Measurements from ENCODE around the gene RWDD4. TPM values are rescaled to one million over a fixed set of nuclear protein-coding genes. Genes with fewer than 3 reads are reported as not detected.
A peak's percentile ranks its signal among the peaks of the same experiment; 100 is the strongest.

RWDD4 gene
- total and polyA plus RNA-seq, 5 experiments from 2014 or later, result 12.9 to 19.1 (median 18.9) TPM

- peaks cover 2 to 23% (median 7%) of the 10 kb centered on the region in 5 donors for H3K27me3 Mint-ChIP-seq
- POLR2A ChIA-PET, result no interaction called here
- H3K4me3 Mint-ChIP-seq, result no peak overlapping the region
- H3K27ac Mint-ChIP-seq, result no peak overlapping the region
- no peaks in the 10 kb centered on the region for H3K4me1 Mint-ChIP-seq
- DNase-seq (no peak), ATAC-seq (no peak)
- H3K9me3 Mint-ChIP-seq, result no peaks in the 10 kb centered on the region
- H3K36me3 Mint-ChIP-seq, result no peaks in the 10 kb centered on the region
These were observed 47.7 kb downstream of the RWDD4 start for GRCh38 chr4:183611210-183611830.

DNA sequence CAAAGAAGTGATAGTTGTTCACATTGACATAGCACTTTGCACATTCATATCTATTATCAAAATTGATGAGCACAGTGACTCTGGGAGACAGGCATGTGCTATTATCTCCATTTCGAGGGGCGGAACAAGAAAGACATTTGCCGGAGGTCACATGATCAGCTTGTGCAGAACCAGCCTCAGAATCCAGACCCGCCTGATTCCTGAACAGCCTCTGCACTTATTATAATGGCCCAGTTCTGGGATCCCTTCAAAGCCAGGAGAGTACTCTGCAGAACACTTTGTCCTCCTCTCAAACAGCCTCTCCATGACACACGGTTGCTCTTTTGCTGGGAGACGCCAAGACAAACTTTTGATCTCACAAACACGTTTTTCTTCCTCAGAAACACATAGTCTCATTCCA, 48.4 kb downstream of the RWDD4 start:
- peaks cover 0 to 16% (median 5%) of the 10 kb centered on the region in 5 donors for H3K27me3 Mint-ChIP-seq
- ATAC-seq (no peak), DNase-seq (no peak)
- H3K4me3 Mint-ChIP-seq, result no peak overlapping the region
- no peaks in the 10 kb centered on the region for H3K36me3 Mint-ChIP-seq
- no peaks in the 10 kb centered on the region for H3K4me1 Mint-ChIP-seq
- POLR2A ChIA-PET, result no interaction called here
- H3K27ac Mint-ChIP-seq, result no peak overlapping the region
- H3K9me3 Mint-ChIP-seq, result no peaks in the 10 kb centered on the region

DNA sequence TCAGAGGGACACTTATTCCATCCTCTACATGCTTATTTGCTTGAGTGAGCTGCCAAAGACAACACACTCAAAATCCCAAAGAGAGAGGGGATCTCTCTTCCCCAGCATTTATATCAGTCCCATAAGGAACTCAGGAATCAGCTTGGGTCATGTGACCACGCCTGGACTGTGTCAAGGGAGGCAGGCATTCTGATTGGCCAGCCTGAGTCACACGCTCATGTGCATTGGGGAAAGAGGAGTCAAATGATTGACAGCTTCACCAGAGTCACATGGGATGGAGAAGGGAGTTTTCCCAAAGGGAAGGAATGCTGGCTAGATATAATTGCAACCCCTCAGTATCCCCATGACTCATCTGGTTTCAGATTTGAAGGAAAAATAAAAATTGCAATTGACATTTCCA, 49.0 kb downstream of the RWDD4 start:
- ATAC-seq (no peak), DNase-seq (no peak)
- H3K27ac Mint-ChIP-seq, result no peak overlapping the region
- H3K27me3 Mint-ChIP-seq, result peaks cover 0 to 15% (median 5%) of the 10 kb centered on the region in 5 donors
- H3K36me3 Mint-ChIP-seq, result no peaks in the 10 kb centered on the region
- H3K9me3 Mint-ChIP-seq, result no peaks in the 10 kb centered on the region
- POLR2A ChIA-PET, result interaction anchor here (0.7 kb wide), 1 partner anchor 55 kb away, joined by 5 read pairs; no protein-coding TSS in a partner anchor
- H3K4me1 Mint-ChIP-seq, result no peaks in the 10 kb centered on the region
- no peak overlapping the region for H3K4me3 Mint-ChIP-seq

DNA sequence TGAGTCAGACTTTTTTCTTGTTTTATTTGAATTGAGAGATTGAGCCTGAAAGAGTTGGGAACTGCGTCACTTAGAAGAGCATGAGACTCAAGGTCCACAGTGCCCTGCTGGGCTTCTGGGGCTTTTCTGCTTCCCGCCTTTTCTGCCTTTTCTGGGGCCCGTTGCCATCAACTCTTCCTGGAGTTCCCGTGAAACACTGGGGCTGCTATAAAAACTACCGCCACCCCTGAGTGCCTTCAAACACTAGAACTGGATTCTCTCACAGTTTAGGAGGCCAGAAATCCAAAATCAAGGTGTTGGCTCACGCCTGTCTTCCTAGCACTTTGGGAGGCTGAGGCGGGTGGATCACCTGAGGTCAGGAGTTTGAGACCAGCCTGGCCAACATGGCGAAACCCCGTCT, 49.8 kb downstream of the RWDD4 start:
- Mint-ChIP-seq H3K4me1 (no peaks in the 10 kb centered on the region), H3K27me3 (peaks cover 0 to 14% (median 4%) of the 10 kb centered on the region in 5 donors), H3K27ac (no peak overlapping the region), H3K4me3 (no peak overlapping the region), H3K9me3 (no peaks in the 10 kb centered on the region), H3K36me3 (no peaks in the 10 kb centered on the region)
- DNase-seq, result no peak
- ATAC-seq, result no peak
- POLR2A ChIA-PET, result no interaction called here

GRCh38 chr4:183607894-183608293, 51.1 kb downstream of the RWDD4 start:
- no peaks in the 10 kb centered on the region for H3K9me3 Mint-ChIP-seq
- H3K4me1 Mint-ChIP-seq, result no peaks in the 10 kb centered on the region
- H3K27me3 Mint-ChIP-seq, result peaks cover 0 to 14% (median 4%) of the 10 kb centered on the region in 5 donors
- ATAC-seq (no peak), DNase-seq (no peak)
- POLR2A ChIA-PET, result no interaction called here
- H3K4me3 Mint-ChIP-seq, result no peak overlapping the region
- H3K36me3 Mint-ChIP-seq, result no peaks in the 10 kb centered on the region
- no peak overlapping the region for H3K27ac Mint-ChIP-seq

DNA sequence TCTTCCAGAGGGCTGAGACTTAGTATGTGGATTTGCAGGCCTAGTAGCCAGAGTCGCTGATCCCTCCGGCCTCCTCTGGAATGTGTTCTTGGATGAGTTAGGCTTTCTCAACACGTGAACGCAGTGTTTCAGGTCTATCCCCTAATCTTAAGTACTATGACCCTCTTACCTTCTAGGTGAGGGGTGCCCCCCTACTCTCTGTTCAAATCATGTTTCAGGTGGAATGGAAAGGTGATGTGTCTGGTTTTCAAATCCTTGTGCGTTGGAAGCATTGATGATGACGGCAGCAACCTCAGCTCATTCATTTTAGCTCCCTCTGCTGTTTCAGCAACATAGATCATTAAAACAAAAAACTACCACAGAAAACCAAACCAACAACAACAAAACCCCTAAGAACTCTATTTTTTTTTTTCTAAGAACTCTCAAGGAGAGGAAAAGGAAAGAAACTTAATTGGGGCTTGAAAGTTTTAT, 56.4 kb downstream of the RWDD4 start:
- no peak overlapping the region for H3K27ac Mint-ChIP-seq
- DNase-seq, result peak in 1 of 10 donors; percentile 13
- H3K9me3 Mint-ChIP-seq, result no peaks in the 10 kb centered on the region
- no peak for ATAC-seq
- no peaks in the 10 kb centered on the region for H3K36me3 Mint-ChIP-seq
- POLR2A ChIA-PET, result interaction anchor here (0.6 kb wide), 1 partner anchor 104 kb away, joined by 3 read pairs; no protein-coding TSS in a partner anchor
- H3K27me3 Mint-ChIP-seq, result peaks cover 0 to 9% (median 3%) of the 10 kb centered on the region in 5 donors
- no peak overlapping the region for H3K4me3 Mint-ChIP-seq
- peaks cover 0 to 2% (median 0%) of the 10 kb centered on the region in 4 donors for H3K4me1 Mint-ChIP-seq

DNA sequence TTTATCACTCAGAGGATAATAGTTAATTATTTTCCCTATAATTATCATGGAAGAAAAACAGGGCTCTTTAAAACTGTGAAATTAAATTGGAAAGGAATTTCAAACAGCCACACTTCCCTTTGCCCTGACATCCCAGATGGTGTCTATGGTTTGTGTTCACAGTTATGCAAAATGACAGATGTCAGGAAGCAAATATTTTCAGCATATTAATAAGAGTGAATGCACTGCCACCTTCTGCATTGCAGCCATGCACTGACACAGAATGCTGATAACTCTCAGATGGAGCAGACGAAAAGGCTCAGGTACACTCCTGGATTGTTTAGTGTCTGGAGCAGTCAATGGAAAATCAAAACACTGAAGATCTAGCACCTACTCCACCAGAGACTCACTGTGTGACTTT, 57.6 kb downstream of the RWDD4 start:
- peaks cover 0 to 2% (median 0%) of the 10 kb centered on the region in 4 donors for H3K4me1 Mint-ChIP-seq
- DNase-seq (no peak), ATAC-seq (no peak)
- H3K9me3 Mint-ChIP-seq, result no peaks in the 10 kb centered on the region
- POLR2A ChIA-PET, result interaction anchor here (1.6 kb wide), 1 partner anchor 97 kb away, joined by 4 read pairs; the partner anchor contains the start of gene ING2
- no peak overlapping the region for H3K27ac Mint-ChIP-seq
- peaks cover 0 to 2% (median 0%) of the 10 kb centered on the region in 5 donors for H3K27me3 Mint-ChIP-seq
- H3K36me3 Mint-ChIP-seq, result no peaks in the 10 kb centered on the region
- H3K4me3 Mint-ChIP-seq, result no peak overlapping the region

DNA sequence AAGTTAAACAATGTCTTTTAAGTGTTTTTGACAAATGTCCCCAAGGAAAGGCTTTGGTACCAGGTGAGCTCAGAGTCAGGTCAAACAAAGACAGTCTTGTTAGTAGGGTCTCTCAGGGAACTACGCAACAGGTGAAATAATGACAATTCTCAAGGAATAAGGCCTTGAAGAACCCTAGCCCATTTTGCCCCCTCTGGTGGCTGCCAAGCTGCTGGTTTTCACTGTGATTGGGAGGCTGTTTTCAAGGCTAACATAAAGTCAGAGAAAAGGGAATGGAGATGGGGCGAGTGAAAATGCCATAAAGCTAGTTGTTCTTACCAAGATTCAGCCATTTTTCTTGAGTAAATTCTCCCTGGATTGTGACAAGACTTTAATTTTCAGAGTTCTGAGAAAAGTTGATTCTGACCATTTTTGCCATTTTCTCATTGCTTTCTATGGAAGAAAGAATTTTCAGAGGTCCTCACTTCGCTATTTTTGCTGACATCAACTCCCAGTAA, 58.7 kb downstream of the RWDD4 start:
- H3K9me3 Mint-ChIP-seq, result no peaks in the 10 kb centered on the region
- peaks cover 0 to 2% (median 0%) of the 10 kb centered on the region in 5 donors for H3K27me3 Mint-ChIP-seq
- no peaks in the 10 kb centered on the region for H3K36me3 Mint-ChIP-seq
- peak overlapping the region in 1 of 10 donors; percentile 39 for H3K27ac Mint-ChIP-seq
- no peak overlapping the region for H3K4me3 Mint-ChIP-seq
- POLR2A ChIA-PET, result interaction anchor here (0.6 to 1.6 kb wide), 2 partner anchors 17 to 96 kb away, joined by 4 to 5 read pairs; partner anchors contain the start of gene ING2
- peaks cover 0 to 2% (median 0%) of the 10 kb centered on the region in 4 donors for H3K4me1 Mint-ChIP-seq
- ATAC-seq (no peak), DNase-seq (peak in 5 of 10 donors; percentile 4 to 22 (median 9))

- no peaks in the 10 kb centered on the region for H3K36me3 Mint-ChIP-seq
- H3K27ac Mint-ChIP-seq, result peak overlapping the region in 1 of 10 donors; percentile 39
- H3K4me1 Mint-ChIP-seq, result peaks cover 0 to 2% (median 0%) of the 10 kb centered on the region in 4 donors
- POLR2A ChIA-PET, result interaction anchor here (0.6 to 1.6 kb wide), 2 partner anchors 16 to 95 kb away, joined by 4 to 5 read pairs; partner anchors contain the start of gene ING2
- no peaks in the 10 kb centered on the region for H3K9me3 Mint-ChIP-seq
- H3K27me3 Mint-ChIP-seq, result peaks cover 0 to 2% (median 0%) of the 10 kb centered on the region in 5 donors
- ATAC-seq (no peak), DNase-seq (no peak)
- no peak overlapping the region for H3K4me3 Mint-ChIP-seq
These were observed 59.3 kb downstream of the RWDD4 start for GRCh38 chr4:183599690-183600089.

DNA sequence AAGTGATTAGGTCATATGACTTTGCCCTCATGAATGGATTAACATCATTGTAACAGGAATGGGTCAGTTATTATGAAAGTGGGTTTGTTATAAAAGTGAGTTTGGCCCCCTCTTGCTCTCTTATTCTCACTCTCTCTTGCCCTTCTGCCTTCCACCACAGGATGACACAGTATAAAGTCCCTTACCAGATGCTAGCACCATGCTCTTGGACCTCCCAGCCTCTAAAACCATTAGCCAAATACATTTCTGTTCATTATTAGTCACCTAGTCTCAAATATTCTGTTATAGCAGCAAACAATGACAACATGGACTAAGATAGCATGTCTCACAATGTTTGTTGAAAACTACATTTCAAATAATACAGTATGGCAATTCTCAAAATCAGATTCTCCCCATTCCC, 59.7 kb downstream of the RWDD4 start:
- Mint-ChIP-seq H3K36me3 (no peaks in the 10 kb centered on the region), H3K27ac (no peak overlapping the region), H3K27me3 (peaks cover 0 to 2% (median 0%) of the 10 kb centered on the region in 5 donors), H3K4me3 (no peak overlapping the region), H3K4me1 (peaks cover 0 to 2% (median 0%) of the 10 kb centered on the region in 4 donors), H3K9me3 (no peaks in the 10 kb centered on the region)
- DNase-seq, result no peak
- POLR2A ChIA-PET, result no interaction called here
- no peak for ATAC-seq

DNA sequence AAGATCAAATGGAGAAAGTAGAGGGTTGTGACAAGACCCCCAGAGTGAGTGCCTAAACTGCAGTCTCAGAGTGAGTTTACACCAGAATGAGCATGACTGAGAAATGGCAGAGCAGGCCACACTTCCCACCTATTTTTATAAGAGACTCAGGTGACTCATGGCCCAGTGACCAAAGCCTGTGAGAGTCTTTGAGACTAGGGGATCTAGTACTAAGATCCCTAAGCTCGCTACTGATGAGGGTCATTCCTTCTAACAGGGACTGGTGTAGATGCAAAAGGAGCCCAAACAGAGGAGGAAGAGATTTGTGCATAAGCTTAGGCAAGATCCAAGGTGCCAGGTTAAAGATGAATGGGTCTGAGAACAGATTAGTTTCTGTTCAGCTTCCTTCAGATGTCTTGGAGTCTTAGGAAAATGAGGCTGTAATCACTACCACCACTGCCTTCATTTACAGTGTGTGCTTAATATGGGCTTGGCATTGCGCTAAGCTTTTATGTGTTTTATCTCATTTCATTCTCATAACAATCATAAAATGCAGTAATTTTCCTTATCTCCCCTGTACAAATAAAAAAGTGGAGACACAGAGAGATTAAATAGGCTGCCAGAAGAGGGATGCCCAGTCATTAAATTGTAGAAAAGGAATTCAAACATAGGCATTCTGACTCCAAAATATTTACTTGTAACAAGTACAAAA, 62.8 kb downstream of the RWDD4 start:
- POLR2A ChIA-PET, result interaction anchor here (0.6 kb wide), 1 partner anchor 78 kb away, joined by 4 read pairs; no protein-coding TSS in a partner anchor
- Mint-ChIP-seq H3K9me3 (no peaks in the 10 kb centered on the region), H3K36me3 (no peaks in the 10 kb centered on the region), H3K4me3 (no peak overlapping the region), H3K27me3 (peaks cover 0 to 9% (median 5%) of the 10 kb centered on the region in 5 donors), H3K4me1 (no peaks in the 10 kb centered on the region), H3K27ac (peak overlapping the region in 1 of 10 donors; percentile 72)
- ATAC-seq (no peak), DNase-seq (no peak)

DNA sequence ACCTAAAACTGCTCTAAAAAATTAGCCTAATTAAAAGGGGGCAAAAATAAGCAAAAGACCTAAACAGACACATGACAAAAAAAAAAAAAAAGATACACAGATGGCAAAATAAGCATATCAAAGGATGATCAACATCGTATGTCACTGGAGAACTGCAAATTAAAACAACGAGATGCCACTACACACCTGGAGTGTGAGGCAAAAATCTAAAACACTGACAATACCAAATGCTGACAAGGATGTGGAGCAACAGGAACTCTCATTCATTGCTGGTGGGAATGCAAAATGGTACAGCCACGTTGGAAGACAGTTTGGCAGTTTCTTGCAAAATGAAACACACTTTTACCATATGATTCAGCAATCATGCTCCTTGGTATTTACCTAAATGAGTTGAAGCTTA, 64.2 kb downstream of the RWDD4 start:
- POLR2A ChIA-PET, result interaction anchor here (0.7 kb wide), 1 partner anchor 28 kb away, joined by 3 read pairs; no protein-coding TSS in a partner anchor
- no peak overlapping the region for H3K27ac Mint-ChIP-seq
- H3K36me3 Mint-ChIP-seq, result no peaks in the 10 kb centered on the region
- ATAC-seq (no peak), DNase-seq (no peak)
- H3K4me3 Mint-ChIP-seq, result no peak overlapping the region
- no peaks in the 10 kb centered on the region for H3K9me3 Mint-ChIP-seq
- peaks cover 0 to 11% (median 5%) of the 10 kb centered on the region in 5 donors for H3K27me3 Mint-ChIP-seq
- H3K4me1 Mint-ChIP-seq, result no peaks in the 10 kb centered on the region

DNA sequence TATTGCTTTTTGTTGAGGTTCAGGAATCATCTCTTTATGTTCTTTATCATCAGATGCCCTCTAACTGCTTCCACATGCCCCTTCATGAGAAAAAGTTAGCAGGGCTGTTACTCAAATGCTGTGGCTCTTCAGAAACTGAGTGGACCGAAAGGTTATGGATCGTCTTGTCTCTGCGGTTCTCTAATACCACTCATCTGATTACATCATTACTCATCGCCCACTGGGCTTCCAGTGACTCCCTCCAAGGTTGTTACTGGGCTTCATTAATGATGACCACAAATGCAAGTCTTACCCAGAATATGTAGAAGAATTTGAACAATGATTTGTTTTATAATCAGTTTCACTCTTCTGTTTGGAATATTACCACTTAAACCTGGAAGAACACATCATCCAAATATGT, 67.7 kb downstream of the RWDD4 start:
- H3K4me1 Mint-ChIP-seq, result no peaks in the 10 kb centered on the region
- ATAC-seq, result no peak
- POLR2A ChIA-PET, result no interaction called here
- H3K27me3 Mint-ChIP-seq, result peaks cover 0 to 11% (median 5%) of the 10 kb centered on the region in 5 donors
- no peaks in the 10 kb centered on the region for H3K9me3 Mint-ChIP-seq
- DNase-seq, result no peak
- no peak overlapping the region for H3K27ac Mint-ChIP-seq
- no peak overlapping the region for H3K4me3 Mint-ChIP-seq
- H3K36me3 Mint-ChIP-seq, result no peaks in the 10 kb centered on the region
